Inferior parietal cortex (tissue), 1 donor: ENCODE measurements around the gene CREB1.
"Not testable (repeated sequence)": the region's sequence is repeated elsewhere in the genome, so short reads cannot be mapped to it uniquely, and the experiment has no call there.

ENCODE experiments used
- DNase-seq: peaks from one replicate; pipeline ENCODE4 v3.0.0-alpha.2; 2016; ENCODE audit errors: extremely low spot score

CREB1 gene

DNA sequence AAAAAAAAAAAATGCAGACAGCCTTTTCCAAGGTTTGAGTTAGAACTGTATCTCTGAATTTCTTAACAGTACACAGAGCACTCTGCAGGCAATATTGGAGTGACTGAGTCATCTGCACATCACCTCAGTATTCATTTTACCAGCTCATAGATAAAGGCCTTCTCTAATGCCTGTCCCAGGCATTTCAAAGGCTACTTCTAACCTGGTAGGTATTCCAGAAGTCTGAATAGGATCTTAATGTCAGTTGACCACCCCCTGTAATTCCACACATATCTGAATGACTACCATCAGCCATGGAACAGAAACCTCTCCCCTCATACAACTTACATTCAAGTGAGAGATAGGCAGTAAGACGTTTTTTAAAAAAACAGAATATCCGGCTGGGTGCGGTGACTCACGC, 86.4 kb downstream of the CREB1 start:
- no peak for DNase-seq

DNA sequence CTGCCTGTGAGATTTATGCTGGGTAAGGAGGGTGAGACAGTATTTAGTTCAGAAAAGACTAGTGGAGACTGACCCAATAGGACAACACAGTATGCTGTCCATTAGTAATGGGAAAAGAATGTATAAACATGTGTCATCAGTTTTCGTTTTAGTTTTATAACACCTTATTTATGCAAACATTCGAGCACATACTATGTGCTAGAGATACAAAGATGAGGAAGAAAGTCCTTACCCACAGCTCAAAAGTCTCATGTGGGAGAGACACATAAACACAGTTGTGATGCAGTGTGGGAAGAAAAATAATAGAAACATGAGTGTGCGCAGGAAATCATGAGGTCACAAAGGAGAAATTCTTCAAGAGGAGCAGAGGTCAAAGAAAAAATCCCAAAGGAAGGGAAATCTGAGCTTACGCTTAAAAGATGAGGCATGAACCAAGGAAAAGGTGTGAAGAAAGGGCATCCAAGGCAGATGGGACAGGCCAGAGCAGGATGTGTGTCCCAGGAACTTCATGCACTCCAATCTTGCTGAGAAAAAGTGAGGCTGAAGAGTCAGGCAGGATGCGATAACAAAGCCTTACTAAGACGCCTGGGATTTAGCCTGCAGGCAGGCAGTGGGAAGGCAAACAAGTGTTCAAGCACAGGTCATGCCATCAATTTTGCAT, 87.4 kb downstream of the CREB1 start:
- no peak for DNase-seq

GRCh38 chr2:207619764-207620203, 90.0 kb downstream of the CREB1 start:
- DNase-seq = no peak

DNA sequence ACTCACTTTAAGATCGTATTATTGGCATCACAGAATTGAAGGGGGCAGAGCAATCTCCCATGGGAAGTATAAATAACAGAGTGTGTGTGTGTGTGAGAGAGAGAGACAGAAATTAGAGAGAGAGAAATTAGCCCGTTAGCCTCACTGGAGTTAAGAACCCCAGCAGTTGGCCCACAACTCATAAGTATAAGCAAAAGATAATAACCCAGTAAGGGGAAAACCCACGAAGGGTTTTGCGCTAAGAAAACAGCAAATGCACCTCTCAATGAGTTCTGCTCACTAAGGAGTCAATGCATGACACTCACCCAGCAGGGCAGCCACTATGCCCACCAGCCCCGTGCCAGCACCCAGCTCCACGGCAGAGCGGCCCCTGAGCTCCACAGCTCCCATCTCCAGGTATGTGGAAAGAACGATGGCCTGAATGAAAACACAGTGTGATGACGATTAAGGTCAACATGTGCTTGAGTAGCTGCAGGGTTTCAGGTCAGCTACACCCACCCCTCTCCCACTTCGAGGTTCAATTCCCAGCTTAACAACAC, 91.8 kb downstream of the CREB1 start:
- DNase-seq = no peak

- peak; percentile 75 for DNase-seq
These were observed 94.6 kb downstream of the CREB1 start for GRCh38 chr2:207624185-207625013.

- peak; percentile 86 for DNase-seq
These were observed 95.5 kb downstream of the CREB1 start, which contains the start of gene METTL21A for GRCh38 chr2:207625014-207625907. TSS of gene METTL21A (minus strand) at chr2:207625394. CDS start at chr2:207624375, 1,019 bp downstream.

DNA sequence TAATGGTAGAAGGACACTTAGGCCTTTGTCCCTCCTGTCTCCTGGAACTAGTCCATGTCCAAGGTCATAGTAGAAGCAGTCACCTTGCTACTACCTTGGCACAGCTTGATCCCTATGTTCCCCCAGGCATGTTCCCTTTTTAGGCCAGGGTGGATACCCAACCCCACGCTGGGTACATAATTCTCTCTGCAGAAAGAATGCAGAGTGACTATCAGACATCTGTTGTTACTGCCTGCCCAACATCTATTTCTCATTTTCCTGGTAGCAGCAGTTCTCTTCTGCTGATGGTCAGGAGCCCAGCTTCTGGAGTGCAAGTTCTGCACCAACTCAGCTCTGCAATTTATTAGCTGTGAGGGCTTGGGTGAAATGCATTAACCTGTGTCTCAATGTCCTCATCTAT, 99.8 kb downstream of the CREB1 start:
- DNase-seq = no peak

DNA sequence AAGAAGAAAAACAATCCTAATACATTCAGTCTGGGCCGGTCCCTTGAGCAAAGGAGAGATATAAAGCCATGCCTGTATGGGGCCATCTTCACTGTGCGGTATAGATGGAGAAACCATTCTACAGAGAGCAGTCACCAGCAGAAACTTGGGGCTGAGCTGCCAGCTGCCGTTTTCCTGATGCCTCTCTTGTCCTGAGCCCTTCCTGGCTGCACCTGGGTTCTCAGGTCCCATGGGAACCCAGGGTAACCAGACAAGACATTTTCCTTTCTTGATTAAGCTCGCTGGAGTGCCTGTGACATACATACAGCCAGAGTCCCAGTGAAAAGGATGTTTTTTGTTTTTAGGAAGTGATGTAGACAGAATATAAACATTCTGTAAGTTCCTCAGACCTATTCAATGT, 100.7 kb downstream of the CREB1 start:
- no peak for DNase-seq

DNA sequence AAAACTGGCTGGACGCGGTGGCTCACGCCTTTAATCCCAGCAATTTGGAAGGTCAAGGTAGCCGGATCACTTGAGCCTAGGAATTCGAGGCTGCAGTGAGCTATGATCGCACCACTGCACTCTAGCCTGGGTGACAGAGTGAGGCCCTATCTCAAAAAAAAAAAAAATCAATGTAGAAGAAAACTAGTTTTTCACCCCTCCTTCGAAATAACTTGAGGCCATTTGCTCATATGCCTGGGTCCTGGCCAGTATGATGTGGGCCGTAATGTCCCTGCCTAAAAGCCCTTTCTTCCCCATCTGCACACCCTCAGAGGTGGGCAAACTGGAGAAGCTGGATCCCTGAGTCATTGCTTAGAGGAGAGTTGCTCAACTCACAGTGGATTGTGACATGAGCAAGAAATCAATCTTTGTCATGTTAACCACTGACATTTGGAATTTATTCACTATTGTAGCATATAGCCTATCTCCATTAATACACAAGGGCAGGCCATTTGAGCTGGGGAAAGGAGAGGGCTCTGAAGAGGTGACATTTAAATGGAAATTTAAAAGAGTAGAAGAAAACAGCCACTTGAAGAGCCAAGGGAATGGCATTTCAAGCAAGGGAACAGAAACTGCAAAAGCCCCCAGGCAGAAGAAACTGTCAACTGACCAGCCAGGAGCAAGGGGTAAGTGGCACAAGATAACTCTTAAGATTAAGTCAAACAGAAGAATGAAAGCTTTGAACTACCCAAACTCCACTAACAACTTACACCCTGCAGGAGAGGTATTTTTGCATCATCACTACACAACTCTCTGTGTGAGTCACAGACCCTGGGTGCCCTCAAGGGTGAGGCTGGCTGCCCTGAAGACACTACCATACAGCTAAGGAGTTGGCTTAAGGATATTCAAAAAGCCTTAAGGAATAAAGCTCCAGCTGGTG, 103.1 kb downstream of the CREB1 start:
- DNase-seq = no peak

DNA sequence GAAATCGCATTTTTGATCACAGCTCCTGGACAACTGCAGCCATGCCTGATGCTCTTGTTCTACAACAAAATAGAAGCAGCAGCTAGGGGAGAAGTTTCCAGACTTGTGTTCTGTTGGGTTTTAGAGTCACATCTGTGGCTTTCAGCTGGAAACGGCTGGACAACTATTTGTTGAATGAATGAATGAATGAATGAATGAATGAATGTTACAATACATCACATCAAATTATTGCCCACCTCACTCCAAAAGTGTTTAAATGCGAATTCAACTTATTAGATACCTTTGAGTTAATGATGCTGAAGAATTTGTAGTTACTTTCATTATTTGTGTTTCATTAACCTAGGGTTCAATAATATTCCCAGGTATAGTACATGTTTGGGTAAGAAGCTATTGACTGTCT, 103.9 kb downstream of the CREB1 start:
- no peak for DNase-seq

DNA sequence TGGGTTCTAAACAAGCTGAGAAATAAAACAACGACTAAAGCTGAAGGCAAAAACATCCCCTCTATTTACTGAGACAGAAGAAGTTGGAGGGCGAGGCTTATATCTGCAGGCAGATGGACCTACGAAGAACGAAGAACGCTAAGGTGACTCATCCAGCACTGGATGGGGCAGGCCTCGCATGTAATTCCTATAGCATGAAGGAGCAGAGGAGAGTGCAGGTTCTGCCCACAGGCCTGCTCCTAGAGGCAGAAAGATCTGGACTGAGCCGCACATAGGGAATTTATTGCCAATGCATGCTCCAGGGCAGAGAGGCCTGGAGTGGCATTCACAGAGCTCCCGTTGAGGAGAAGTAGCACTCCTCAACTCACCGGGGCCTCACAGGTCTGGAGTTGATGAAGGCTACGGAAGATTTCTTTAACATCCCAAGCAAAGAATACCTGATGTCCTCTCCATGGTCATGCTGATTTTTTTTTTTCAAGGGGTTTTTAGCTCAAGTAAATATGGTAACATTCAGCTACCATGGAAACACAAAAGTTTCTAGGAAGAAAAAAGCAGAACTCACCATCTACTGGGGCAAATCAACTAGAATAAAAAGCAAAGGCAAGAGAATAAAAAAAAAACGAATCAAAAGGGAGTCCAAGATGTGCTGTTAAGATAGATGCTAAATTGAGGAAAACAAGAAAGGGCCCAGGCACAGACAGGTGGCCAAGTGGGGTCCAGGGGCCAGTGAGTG, 105.9 kb downstream of the CREB1 start:
- no peak for DNase-seq

DNA sequence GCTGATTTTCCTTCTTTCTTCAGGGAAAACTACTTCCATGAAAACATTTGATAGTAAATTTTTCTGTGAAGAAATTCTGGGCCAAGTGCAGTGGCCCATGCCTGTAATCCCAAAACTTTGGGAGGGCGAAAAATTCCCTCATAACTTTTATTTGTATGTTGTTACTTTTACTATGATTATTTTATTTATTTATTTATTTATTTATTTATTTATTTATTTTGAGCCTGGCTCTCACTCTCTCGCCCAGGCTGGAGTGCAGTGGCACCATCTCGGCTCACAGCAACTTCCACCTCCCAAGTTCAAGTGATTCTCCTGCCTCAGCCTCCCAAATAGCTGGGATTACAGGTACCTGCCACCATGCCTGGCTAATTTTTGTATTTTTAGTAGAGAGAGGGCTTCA, 109.5 kb downstream of the CREB1 start:
- DNase-seq = not testable (repeated sequence)

DNA sequence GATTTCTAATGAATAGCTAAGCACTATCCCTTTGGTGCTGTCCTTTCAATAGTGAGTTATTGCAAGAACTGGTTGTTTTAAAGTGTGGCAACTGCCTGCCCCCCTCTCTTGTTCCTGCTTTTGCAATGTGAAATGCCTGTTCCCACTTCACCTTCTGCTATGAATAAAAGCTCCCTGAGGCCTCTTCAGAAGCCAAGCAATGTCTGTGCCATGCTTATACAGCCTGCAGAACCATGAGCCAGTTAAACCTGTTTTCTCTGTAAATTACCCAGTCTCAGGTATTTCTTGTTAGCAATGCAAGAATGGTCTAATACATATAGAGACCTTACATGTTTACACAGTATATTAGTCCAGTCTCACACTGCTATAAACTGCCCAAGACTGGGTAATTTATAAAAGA, 110.4 kb downstream of the CREB1 start:
- no peak for DNase-seq

GRCh38 chr2:207640661-207641060, 110.9 kb downstream of the CREB1 start:
- DNase-seq = no peak

GRCh38 chr2:207643892-207644291, 114.1 kb downstream of the CREB1 start:
- DNase-seq = no peak

GRCh38 chr2:207646582-207646981, 116.8 kb downstream of the CREB1 start:
- not testable (repeated sequence) for DNase-seq
